COLO829 (cell line): ENCODE results near the gene GRK6.

ENCODE experiments used
- DNase-seq: peaks from one replicate; pipeline ENCODE4 v3.0.0; 2012; ENCODE audit warnings: low spot score

Gene GRK6

GRCh38 chr5:177440990-177441780 is 14.7 kb downstream of the GRK6 start:
- no peak for DNase-seq

GRCh38 chr5:177442066-177442826 is 15.8 kb downstream of the GRK6 start:
- DNase-seq = no peak

- DNase-seq = no peak
Observed at GRCh38 chr5:177443144-177443983, 16.9 kb downstream of the GRK6 start.

GRCh38 chr5:177444106-177445051 is 17.9 kb downstream of the GRK6 start:
- no peak for DNase-seq

- no peak for DNase-seq
Observed at GRCh38 chr5:177445052-177445916, 18.8 kb downstream of the GRK6 start.

GRCh38 chr5:177445917-177446199 is 19.4 kb downstream of the GRK6 start:
- DNase-seq = no peak

GRCh38 chr5:177446200-177447065 is 20.0 kb downstream of the GRK6 start, which contains the start of gene PRR7:
Gene PRR7 (plus strand): TSS chr5:177446814. CDS start chr5:177455068, 8,254 bp downstream.
- no peak for DNase-seq

GRCh38 chr5:177447066-177447610 is 20.7 kb downstream of the GRK6 start:
- DNase-seq = no peak

- peak; percentile 82 for DNase-seq
Observed at GRCh38 chr5:177447611-177448243, 21.3 kb downstream of the GRK6 start.

GRCh38 chr5:177448244-177448950 is 21.9 kb downstream of the GRK6 start:
- DNase-seq = no peak

GRCh38 chr5:177449140-177450061 is 22.9 kb downstream of the GRK6 start:
- DNase-seq = no peak

- no peak for DNase-seq
Observed at GRCh38 chr5:177450667-177451424, 24.4 kb downstream of the GRK6 start.

GRCh38 chr5:177452688-177453638 is 26.5 kb downstream of the GRK6 start:
- DNase-seq = no peak

- DNase-seq = no peak
Observed at GRCh38 chr5:177453852-177454396, 27.4 kb downstream of the GRK6 start.
